ENCODE results near the gene CDKN2B.

CDKN2B gene

GRCh38 chr9:21970800-21971640 is 38.1 kb downstream of the CDKN2B start:
- TF ChIP-seq CTCF (IDR thresholded peaks at IDR 0.05; ENCODE audit: low read depth, low read length, missing control alignments), result no peak
- DNase-seq, result no peak

GRCh38 chr9:21969951-21970799 is 38.9 kb downstream of the CDKN2B start:
- TF ChIP-seq CTCF (IDR thresholded peaks at IDR 0.05; ENCODE audit: low read depth, low read length, missing control alignments), result no peak
- no peaks in the 10 kb centered on the region for H3K27me3 ChIP-seq (replicated peaks)
- no peak for DNase-seq

More at GRCh38 chr9:21970800-21971640, 38.1 kb downstream of the CDKN2B start:
- Histone ChIP-seq H3K36me3 (replicated peaks) (peaks cover 12% of the 10 kb centered on the region), H3K27me3 (replicated peaks) (no peaks in the 10 kb centered on the region), H3K4me3 (ENCODE audit: low read depth, low read length) (peak overlapping the region; percentile 12), H3K27ac (peak overlapping the region; percentile 5)
- in situ Hi-C loops (cut with HindIII; ENCODE audit: low pct_ligation_motif_present, low sequenced_read_pairs), result no loop called here

GRCh38 chr9:21969011-21969940 is 39.8 kb downstream of the CDKN2B start:
- H3K36me3 ChIP-seq (replicated peaks), result peaks cover 12% of the 10 kb centered on the region
- in situ Hi-C loops (cut with HindIII; ENCODE audit: low pct_ligation_motif_present, low sequenced_read_pairs), result no loop called here
- no peak for TF ChIP-seq CTCF (IDR thresholded peaks at IDR 0.05; ENCODE audit: low read depth, low read length, missing control alignments)
- H3K27ac ChIP-seq, result no peak overlapping the region
- H3K27me3 ChIP-seq (replicated peaks), result no peaks in the 10 kb centered on the region
- no peak for DNase-seq
- H3K4me3 ChIP-seq (ENCODE audit: low read depth, low read length), result no peak overlapping the region

More at GRCh38 chr9:21969951-21970799, 38.9 kb downstream of the CDKN2B start:
- Histone ChIP-seq H3K27ac (no peak overlapping the region), H3K4me3 (ENCODE audit: low read depth, low read length) (no peak overlapping the region), H3K36me3 (replicated peaks) (peaks cover 12% of the 10 kb centered on the region)
- in situ Hi-C loops (cut with HindIII; ENCODE audit: low pct_ligation_motif_present, low sequenced_read_pairs), result no loop called here

GRCh38 chr9:21968331-21969010 is 40.6 kb downstream of the CDKN2B start:
- no peak overlapping the region for H3K27ac ChIP-seq
- peak overlapping the region; percentile 32 for H3K4me3 ChIP-seq (ENCODE audit: low read depth, low read length)
- DNase-seq, result no peak
- peaks cover 12% of the 10 kb centered on the region for H3K36me3 ChIP-seq (replicated peaks)
- H3K27me3 ChIP-seq (replicated peaks), result no peaks in the 10 kb centered on the region
- in situ Hi-C loops (cut with HindIII; ENCODE audit: low pct_ligation_motif_present, low sequenced_read_pairs), result no loop called here
- no peak for TF ChIP-seq CTCF (IDR thresholded peaks at IDR 0.05; ENCODE audit: low read depth, low read length, missing control alignments)

GRCh38 chr9:21967702-21968101 is 41.4 kb downstream of the CDKN2B start:
- DNase-seq, result no peak
- Histone ChIP-seq H3K36me3 (replicated peaks) (peaks cover 12% of the 10 kb centered on the region), H3K27me3 (replicated peaks) (no peaks in the 10 kb centered on the region), H3K4me3 (ENCODE audit: low read depth, low read length) (no peak overlapping the region), H3K27ac (no peak overlapping the region)
- in situ Hi-C loops (cut with HindIII; ENCODE audit: low pct_ligation_motif_present, low sequenced_read_pairs), result no loop called here
- TF ChIP-seq CTCF (IDR thresholded peaks at IDR 0.05; ENCODE audit: low read depth, low read length, missing control alignments), result no peak
